ENCODE results near the gene IGSF9. TPM values are rescaled to one million over a fixed set of nuclear protein-coding genes. Genes with fewer than 3 reads are reported as not detected.

Gene IGSF9
- 5.3 TPM for total RNA-seq

DNA sequence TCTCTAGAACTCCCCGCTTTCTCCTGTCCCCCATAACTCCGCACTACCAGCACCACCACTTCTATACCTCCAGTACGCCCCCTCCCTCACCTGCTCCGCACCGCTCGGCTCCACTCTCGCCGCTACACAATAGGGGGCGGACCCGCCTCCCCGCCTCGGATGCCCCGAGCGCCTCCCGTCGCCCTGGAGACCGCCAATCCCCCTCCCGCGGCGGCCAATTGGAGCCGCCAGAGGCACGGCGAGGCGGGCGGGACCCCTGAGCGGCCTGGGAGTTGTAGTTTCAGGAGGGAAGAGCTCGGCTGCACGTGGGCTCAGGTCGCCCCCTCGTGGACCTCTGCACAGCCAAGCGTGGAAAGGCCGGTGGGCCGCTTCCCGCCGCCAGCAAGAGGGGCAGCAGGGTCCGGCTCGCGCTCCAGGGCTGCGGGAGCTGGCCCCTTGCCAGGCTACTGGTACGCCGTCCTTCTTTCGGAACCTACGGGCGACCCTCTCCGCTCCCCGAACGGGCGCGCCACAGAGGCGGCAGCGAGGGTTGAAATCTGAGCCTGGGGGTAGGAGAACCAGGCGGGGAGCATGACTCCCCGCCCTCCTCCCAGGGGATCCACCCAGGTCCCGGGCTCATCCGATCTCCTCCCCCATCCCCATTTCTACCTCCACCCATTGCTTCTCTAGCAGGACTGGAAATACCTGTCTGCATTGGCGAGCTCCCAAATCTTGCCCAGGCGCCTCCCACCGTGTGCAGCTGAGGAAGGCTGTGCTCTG, at the start of gene IGSF9:
TSS of gene IGSF9 (minus strand) at position 131 of the 759 bp plus-strand sequence. CDS start 2,159 bp downstream, outside the sequence.
- FAIRE-seq (no peak), DNase-seq (ENCODE audit: low spot score in 2 of 2) (peak; percentile 72 to 85)

- FAIRE-seq, result no peak
These were observed 49.5 kb upstream of the IGSF9 start for GRCh38 chr1:159994896-159995295.

DNA sequence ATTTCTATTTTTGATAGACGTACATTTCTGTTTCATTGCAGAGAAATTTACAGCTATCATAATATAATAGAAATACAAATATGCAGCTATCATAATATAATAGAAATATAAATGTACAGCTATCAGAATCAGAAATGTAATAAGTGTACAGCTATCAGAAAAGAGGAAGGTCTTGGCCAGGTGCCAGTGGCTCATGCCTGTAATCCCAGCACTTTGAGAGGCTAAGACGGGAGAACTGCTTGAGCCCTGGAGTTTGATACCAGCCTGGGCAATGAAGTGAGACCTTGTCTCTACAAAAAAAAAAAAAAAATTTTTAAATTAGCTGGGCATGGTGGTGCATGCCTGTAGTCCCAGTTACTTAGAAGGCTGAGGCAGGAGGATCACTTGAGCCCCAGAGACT, 48.5 kb upstream of the IGSF9 start:
- FAIRE-seq, result no peak
- DNase-seq (ENCODE audit: low spot score in 2 of 2), result no peak

More at GRCh38 chr1:159994896-159995295, 49.5 kb upstream of the IGSF9 start:
- DNase-seq (ENCODE audit: low spot score in 2 of 2), result no peak

GRCh38 chr1:159992161-159992560, 46.7 kb upstream of the IGSF9 start:
- no peak for DNase-seq (ENCODE audit: low spot score in 2 of 2)
- FAIRE-seq, result no peak

- FAIRE-seq (no peak), DNase-seq (ENCODE audit: low spot score in 2 of 2) (no peak)
These were observed 46.1 kb upstream of the IGSF9 start for GRCh38 chr1:159991513-159991912.

GRCh38 chr1:159990005-159990404, 44.6 kb upstream of the IGSF9 start:
- no peak for DNase-seq (ENCODE audit: low spot score in 2 of 2)
- FAIRE-seq, result no peak

DNA sequence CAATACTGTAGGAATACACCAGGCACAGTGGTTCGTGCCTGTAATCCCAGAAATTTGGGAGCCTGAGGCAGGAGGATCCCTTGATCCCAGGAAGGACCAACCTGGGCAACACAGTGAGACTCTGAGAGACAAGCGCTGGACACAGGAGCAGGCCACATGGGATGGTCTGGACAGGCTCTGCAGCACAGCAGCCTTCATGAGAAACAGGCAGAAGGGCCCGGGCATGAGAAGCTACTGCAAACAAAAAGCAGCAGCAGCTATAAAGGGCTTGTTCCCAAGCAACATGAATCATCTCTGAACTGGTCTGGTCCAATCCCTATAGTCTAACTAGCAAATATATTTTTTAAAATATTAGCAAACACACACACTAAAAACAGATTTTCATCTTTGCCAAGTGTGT, 44.2 kb upstream of the IGSF9 start:
- FAIRE-seq, result no peak
- DNase-seq (ENCODE audit: low spot score in 2 of 2), result no peak

- DNase-seq (ENCODE audit: low spot score in 2 of 2) (no peak), FAIRE-seq (no peak)
These were observed 42.6 kb upstream of the IGSF9 start for GRCh38 chr1:159988006-159988405.

- DNase-seq (ENCODE audit: low spot score in 2 of 2), result no peak
- FAIRE-seq, result no peak
These were observed 41.8 kb upstream of the IGSF9 start for GRCh38 chr1:159987186-159987585.

DNA sequence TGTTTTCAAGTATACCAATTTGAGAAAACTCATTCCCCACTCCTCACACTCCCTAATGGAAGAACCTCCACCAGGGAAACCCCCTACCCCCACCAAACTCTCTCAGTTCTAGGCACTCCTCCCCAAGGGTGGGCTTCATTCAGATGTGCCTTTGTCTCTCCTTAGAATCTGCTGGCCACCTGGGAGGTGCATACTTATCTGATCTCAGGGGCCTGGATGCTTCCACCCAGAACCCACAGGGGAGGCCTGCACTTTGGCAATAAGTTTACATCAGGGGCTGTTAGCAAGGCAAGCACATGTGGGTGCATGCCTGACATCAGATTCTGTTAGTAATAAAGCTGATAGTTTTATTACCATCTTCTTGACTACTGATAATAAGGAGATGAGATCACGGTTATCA, 41.1 kb upstream of the IGSF9 start:
- DNase-seq (ENCODE audit: low spot score in 2 of 2), result no peak
- no peak for FAIRE-seq

- FAIRE-seq, result no peak
- DNase-seq (ENCODE audit: low spot score in 2 of 2), result no peak
These were observed 40.7 kb upstream of the IGSF9 start for GRCh38 chr1:159986093-159986492.

DNA sequence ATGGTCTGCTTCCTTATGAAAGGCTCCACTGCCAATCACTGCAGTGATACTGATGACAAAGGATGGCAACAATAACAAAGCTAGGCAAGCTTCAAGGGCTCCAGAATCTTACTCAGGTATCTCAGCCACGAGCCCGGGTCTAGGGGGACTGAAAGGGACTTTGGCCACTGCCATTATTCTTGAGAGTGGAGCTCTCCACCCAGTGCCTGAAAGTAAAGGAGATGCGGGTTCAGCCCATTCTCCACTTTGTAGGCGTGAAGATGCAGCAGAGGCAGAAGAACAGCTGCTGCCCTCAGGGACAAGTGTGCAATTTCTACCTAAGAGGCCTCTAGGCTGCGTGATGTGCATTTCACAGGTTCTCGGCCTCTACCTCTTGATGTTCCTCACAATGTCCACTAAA, 40.1 kb upstream of the IGSF9 start:
- no peak for FAIRE-seq
- no peak for DNase-seq (ENCODE audit: low spot score in 2 of 2)

GRCh38 chr1:159983681-159984080, 38.3 kb upstream of the IGSF9 start:
- FAIRE-seq, result no peak
- DNase-seq (ENCODE audit: low spot score in 2 of 2), result no peak

- no peak for DNase-seq (ENCODE audit: low spot score in 2 of 2)
These were observed 36.9 kb upstream of the IGSF9 start for GRCh38 chr1:159982280-159982679.

GRCh38 chr1:159981351-159982055, 36.1 kb upstream of the IGSF9 start:
- DNase-seq (ENCODE audit: low spot score in 2 of 2) (no peak), FAIRE-seq (no peak)

More at GRCh38 chr1:159982280-159982679, 36.9 kb upstream of the IGSF9 start:
- FAIRE-seq, result no peak

- DNase-seq (ENCODE audit: low spot score in 2 of 2), result no peak
These were observed 35.4 kb upstream of the IGSF9 start for GRCh38 chr1:159980786-159981185.

GRCh38 chr1:159980076-159980475, 34.7 kb upstream of the IGSF9 start:
- FAIRE-seq, result no peak
- DNase-seq (ENCODE audit: low spot score in 2 of 2), result no peak

More at GRCh38 chr1:159980786-159981185, 35.4 kb upstream of the IGSF9 start:
- FAIRE-seq, result no peak

DNA sequence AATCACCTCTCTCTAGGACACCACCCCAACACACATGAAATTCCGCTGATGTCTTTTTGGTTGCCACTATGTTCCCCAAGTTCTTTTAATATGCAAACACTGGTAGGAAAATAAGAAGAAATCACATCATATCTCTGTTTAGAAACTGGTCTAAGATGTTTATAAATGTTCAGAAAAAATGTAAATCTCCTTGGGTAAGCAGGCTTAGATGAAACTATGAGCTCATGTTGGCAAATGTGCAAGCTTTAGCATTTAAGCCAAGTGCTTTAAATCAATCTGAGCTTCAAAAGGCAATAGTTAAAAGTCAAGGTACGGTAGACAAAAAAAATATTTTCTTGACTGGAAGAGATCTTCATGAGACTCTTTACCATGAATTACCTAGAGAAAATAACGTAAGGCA, 33.8 kb upstream of the IGSF9 start:
- DNase-seq (ENCODE audit: low spot score in 2 of 2), result no peak
- FAIRE-seq, result no peak

DNA sequence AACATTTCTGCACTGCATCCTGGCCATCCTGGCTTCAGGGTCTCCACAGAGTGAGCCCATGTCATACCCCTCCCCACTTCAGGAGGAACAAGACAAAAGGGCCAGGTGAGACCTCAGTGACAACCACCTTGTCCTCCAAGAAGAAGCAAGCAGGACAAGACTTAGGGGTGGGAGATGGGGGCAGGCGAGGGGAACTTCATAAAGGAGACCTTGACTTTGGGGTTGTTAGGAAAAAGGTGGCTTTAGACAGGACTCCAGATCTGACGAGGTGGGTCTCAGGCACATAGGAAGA, 32.6 kb upstream of the IGSF9 start:
- no peak for DNase-seq (ENCODE audit: low spot score in 2 of 2)
- no peak for FAIRE-seq

DNA sequence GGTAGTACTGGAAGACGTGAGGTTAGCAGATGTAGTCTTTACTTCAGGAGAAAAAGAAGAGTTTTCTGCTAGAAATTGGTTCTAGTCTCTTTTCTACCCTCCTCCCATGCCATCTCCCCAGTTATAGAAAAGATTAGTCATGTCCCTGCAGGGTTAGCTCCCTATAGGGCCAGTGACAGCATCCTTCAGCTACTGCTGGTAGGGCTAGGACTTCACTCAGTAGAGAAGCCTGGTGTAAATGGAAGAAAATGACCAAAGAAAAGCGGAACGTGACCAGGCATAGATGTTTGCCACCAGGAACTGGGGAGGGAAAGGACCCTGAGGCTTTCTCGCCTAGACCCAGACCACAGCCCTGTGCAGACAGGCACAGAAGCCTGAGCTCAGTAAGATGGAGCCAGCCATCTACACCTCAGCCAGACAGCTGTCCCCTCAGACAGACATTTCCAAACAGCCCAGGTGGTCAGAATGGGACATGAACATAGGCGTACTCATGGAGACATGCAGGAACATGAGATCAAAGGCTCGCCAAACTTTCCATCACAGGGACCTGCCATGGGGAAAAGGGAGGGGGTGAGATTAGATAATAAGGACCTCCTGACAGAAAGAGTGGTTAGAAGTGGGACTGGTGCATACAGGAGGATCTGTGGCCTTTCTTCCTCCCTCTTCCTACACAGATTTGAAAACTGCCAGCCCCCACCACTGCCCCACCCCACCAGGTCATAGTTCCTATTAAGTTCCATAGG, 32.1 kb upstream of the IGSF9 start:
- DNase-seq (ENCODE audit: low spot score in 2 of 2) (no peak), FAIRE-seq (no peak)

- FAIRE-seq (no peak), DNase-seq (ENCODE audit: low spot score in 2 of 2) (no peak)
These were observed 29.0 kb upstream of the IGSF9 start for GRCh38 chr1:159974350-159974965.

Measured in frontal cortex (tissue), 4 donors.